ENCODE measurements around the gene TRAT1.
A peak's percentile ranks its signal among the peaks of the same experiment; 100 is the strongest.
"Not testable (repeated sequence)": the region's sequence is repeated elsewhere in the genome, so short reads cannot be mapped to it uniquely, and the experiment has no call there.

TRAT1 gene

DNA sequence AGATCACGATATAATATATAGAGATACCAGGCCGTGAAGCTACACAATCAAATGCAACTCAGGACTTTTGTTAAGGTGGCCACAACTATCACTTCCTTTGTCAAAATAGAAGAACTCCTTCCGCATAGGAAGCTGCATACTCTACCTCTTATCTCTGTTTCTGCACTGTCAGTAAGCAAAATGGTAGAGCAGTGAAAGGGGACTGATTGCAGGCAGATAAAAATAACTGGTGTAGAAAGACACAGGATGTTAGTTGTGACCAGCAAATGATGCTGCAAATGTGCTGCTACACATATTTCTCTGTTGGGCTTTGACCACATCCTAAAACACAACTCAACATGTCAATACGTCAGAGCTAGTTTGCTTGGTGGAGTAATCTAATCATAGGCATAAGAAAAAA is 16.3 kb upstream of the TRAT1 start:
- TF ChIP-seq, protein P1, sequence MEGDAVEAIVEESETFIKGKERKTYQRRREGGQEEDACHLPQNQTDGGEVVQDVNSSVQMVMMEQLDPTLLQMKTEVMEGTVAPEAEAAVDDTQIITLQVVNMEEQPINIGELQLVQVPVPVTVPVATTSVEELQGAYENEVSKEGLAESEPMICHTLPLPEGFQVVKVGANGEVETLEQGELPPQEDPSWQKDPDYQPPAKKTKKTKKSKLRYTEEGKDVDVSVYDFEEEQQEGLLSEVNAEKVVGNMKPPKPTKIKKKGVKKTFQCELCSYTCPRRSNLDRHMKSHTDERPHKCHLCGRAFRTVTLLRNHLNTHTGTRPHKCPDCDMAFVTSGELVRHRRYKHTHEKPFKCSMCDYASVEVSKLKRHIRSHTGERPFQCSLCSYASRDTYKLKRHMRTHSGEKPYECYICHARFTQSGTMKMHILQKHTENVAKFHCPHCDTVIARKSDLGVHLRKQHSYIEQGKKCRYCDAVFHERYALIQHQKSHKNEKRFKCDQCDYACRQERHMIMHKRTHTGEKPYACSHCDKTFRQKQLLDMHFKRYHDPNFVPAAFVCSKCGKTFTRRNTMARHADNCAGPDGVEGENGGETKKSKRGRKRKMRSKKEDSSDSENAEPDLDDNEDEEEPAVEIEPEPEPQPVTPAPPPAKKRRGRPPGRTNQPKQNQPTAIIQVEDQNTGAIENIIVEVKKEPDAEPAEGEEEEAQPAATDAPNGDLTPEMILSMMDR (IDR thresholded peaks at IDR 0.05; ENCODE audit: control insufficient read depth, extremely low read depth, insufficient read depth) = no peak
- no peak overlapping the region for H3K4me3 ChIP-seq (ENCODE audit: low read depth, low read length)
- DNase-seq (ENCODE audit: low read depth) = no peak

DNA sequence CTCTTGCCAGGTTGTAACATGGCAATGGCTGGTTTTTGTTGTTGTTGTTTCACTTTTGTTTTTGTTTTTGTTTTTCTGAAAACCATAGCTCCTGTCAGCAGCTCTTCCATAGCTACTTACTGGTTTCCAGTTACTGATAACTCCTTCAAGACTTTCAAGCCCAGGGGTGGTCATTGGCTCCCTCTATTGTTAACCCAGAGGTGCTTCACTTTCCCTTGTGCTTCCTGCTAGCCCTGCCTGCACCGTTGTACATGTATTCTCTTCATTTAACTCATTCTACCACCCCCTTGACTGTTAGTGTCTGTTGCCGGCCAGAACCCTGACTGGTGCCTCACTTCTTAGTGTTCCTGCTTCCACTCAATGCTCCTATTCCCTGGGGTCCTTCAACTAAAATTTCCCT is 4.2 kb upstream of the TRAT1 start:
- TF ChIP-seq, protein P1 (IDR thresholded peaks at IDR 0.05; ENCODE audit: control insufficient read depth, extremely low read depth, insufficient read depth) = peak; percentile 66
- DNase-seq (ENCODE audit: low read depth) = peak; percentile 30
- no peak overlapping the region for H3K4me3 ChIP-seq (ENCODE audit: low read depth, low read length)

GRCh38 chr3:108820586-108820985 is 2.0 kb upstream of the TRAT1 start:
- H3K4me3 ChIP-seq (ENCODE audit: low read depth, low read length) = no peak overlapping the region

GRCh38 chr3:108823227-108823626 is 641 bp downstream of the TRAT1 start:
- no peak overlapping the region for H3K4me3 ChIP-seq (ENCODE audit: low read depth, low read length)
- DNase-seq (ENCODE audit: low read depth) = no peak
- TF ChIP-seq, protein P1 (IDR thresholded peaks at IDR 0.05; ENCODE audit: control insufficient read depth, extremely low read depth, insufficient read depth) = no peak

More at GRCh38 chr3:108820586-108820985, 2.0 kb upstream of the TRAT1 start:
- TF ChIP-seq, protein P1 (IDR thresholded peaks at IDR 0.05; ENCODE audit: control insufficient read depth, extremely low read depth, insufficient read depth) = no peak
- no peak for DNase-seq (ENCODE audit: low read depth)

DNA sequence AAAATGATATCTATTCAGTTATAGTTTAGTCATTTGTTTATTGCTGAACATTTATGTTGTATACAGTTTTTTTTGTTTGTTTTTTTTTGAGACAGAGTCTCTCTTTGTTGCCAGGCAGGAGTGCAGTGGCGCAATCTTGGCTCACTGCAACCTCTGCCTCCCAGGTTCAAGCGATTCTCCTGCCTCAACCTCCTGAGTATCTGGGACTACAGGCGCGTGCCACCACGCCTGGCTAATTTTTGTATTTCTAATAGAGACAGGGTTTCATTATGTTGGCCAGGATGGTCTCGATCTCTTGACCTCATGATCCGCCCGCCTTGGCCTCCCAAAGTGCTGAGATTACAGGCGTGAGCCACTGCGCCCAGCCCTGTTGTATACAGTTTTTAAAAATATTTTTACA is 1.2 kb downstream of the TRAT1 start:
- H3K4me3 ChIP-seq (ENCODE audit: low read depth, low read length); DNase-seq (ENCODE audit: low read depth): not testable (repeated sequence)

DNA sequence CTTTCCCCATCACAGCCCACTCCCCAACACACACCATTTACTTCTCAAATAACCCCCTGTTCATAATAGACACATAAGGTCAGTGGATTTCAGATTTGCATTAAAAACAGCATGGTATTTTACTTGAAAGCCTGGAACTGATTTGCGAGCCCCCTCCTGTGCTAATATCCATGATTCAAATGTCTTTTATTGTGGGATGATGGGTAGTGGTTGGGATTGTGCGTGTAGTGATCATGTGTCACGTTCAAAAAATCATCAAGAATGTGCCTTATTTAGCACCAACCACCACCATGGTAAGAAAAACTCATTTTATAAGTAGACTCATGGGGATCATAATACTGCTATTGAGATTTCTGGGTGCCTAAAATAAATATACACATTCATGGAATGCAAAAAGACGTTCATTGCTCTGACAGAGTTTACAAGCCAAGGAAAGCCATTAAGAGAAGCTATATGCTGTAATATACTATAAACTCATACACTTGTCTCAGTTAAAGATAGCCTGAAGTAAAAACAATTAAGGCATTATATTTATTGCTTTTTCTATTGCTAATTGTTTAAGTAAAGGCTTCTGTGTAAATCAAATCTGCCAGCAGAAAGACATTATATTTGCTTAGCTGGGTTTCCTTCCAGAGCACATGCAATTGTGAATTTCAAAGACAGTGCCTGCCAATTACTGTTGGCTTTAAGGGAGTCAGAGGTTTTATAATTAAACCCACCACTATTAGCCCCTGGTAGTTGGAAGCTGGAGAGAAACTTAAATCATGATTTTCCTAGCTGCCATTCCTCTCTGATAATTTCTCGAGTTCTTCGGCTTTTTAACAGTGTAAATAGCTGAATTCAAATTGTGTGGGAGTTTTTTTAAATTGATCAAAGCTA is 4.0 kb downstream of the TRAT1 start:
- DNase-seq (ENCODE audit: low read depth) = no peak
- no peak overlapping the region for H3K4me3 ChIP-seq (ENCODE audit: low read depth, low read length)
- TF ChIP-seq, protein P1 (IDR thresholded peaks at IDR 0.05; ENCODE audit: control insufficient read depth, extremely low read depth, insufficient read depth) = no peak

DNA sequence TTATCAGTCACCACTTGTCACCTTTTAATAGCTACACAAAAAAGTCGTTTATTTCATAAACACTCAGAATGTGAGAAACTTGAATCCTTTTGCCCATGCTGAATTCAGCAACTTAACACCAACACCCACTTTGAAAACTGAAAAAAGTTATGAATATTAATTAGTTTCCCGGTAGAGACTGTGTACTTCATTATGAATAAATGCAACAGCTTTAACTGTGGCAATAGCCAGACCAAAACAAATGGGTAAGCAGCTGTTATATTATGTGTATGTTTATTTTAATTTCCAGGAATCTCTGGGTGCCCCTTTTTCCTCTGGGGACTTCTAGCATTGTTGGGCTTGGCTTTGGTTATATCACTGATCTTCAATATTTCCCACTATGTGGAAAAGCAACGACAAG is 7.8 kb downstream of the TRAT1 start:
- no peak for DNase-seq (ENCODE audit: low read depth)
- no peak overlapping the region for H3K4me3 ChIP-seq (ENCODE audit: low read depth, low read length)
- TF ChIP-seq, protein P1 (IDR thresholded peaks at IDR 0.05; ENCODE audit: control insufficient read depth, extremely low read depth, insufficient read depth) = no peak
